ENCODE measurements around the gene CCDC8. TPM values are rescaled to one million over a fixed set of nuclear protein-coding genes. Genes with fewer than 3 reads are reported as not detected.

CCDC8 gene
- total RNA-seq, 2 experiments from 2014 or later = 0.08 TPM

DNA sequence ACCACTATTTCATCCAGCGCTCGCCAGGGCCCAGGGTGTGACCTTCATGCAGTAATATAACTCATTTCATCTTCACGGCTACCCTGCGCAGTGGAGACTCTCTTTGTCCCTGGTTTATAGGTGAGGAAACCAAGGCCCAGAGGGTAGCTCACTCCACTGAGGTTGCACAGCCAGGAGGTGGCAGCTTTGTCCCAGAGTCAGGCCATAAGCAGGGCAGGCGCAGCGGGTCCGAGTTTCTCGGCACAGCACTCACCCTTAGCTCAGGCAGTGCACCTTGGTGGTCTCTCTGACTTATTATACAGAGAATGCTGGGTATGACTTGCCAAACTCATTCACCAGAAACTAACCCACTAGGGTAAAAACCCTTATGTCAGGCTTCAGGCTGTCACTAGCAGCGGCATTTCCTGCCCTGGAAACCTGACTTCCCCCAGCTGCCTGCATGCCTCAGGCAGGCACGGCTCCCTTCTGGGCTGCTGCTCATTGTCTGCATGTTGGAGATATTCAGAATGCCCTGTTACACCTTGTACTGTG is 41.9 kb downstream of the CCDC8 start:
- Mint-ChIP-seq H3K9me3 (no peaks in the 10 kb centered on the region), H3K4me3 (no peak overlapping the region), H3K27ac (no peak overlapping the region), H3K4me1 (peaks cover 19% of the 10 kb centered on the region), H3K36me3 (peaks cover 2% of the 10 kb centered on the region), H3K27me3 (no peaks in the 10 kb centered on the region)
- DNase-seq = no peak

DNA sequence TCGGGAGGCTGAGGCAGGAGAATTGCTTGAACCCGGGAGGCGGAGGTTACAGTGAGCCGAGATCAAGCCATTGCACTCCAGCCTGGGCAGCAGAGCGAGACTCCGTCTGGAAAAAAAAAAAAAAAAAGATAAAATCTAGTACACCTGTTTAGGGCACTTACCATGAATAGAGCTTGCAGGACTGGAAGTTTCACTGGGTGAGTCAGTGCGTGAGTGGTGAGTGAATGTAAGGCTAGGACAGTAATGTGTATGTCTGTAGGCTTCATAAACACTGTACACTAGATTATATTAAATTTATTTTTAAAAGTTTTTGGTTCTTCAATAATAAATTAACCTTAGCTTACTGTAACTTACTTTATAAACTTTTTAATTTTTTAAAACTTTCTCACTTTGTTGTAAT is 43.5 kb downstream of the CCDC8 start:
- no peaks in the 10 kb centered on the region for H3K36me3 Mint-ChIP-seq
- H3K27me3 Mint-ChIP-seq = no peaks in the 10 kb centered on the region
- H3K4me3 Mint-ChIP-seq = no peak overlapping the region
- no peaks in the 10 kb centered on the region for H3K9me3 Mint-ChIP-seq
- no peak overlapping the region for H3K27ac Mint-ChIP-seq
- H3K4me1 Mint-ChIP-seq = peaks cover 20% of the 10 kb centered on the region
- no peak for DNase-seq

DNA sequence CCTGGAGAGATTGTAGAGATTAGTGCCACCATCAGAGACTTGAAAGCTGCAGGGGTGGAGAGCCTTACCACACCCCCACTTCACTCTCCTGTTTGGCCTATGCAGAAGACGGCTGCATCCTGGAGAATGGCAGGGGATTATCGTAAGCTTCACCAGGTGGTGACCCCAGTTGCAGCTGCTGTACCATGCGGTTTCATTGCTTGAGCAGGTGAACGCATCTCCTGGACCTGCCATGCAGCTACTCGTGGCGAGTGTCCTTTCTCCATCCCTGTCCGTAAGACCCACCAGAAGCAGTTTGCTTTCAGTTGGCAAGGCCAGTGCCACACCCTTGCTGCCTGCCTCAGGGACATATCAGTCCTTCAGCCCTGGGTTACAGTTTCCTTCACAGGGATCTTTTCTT is 45.2 kb downstream of the CCDC8 start:
- Mint-ChIP-seq H3K27ac (no peak overlapping the region), H3K9me3 (no peaks in the 10 kb centered on the region), H3K4me1 (peaks cover 25% of the 10 kb centered on the region), H3K4me3 (no peak overlapping the region), H3K27me3 (no peaks in the 10 kb centered on the region), H3K36me3 (peaks cover 8% of the 10 kb centered on the region)
- no peak for DNase-seq

DNA sequence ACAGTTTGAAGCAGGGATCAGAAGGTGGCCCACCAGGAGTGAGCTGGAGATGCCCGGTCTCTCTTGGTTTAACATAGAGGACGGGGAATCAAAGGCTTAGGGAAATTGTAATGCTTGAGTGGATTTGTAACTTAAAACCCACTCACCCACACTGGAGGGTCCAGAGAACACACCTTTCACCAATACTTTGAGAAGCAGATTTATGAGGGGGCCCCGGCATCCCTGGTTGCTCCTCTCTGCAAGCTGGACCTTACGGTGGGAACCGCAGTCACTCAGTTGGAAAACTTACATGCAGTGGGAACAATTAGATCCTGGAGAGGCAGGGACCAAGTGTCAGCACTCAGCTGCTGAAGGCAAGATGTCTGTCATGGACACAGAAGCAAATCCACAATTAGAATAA is 45.9 kb downstream of the CCDC8 start:
- H3K27me3 Mint-ChIP-seq = no peaks in the 10 kb centered on the region
- DNase-seq = no peak
- H3K4me1 Mint-ChIP-seq = peaks cover 25% of the 10 kb centered on the region
- H3K27ac Mint-ChIP-seq = no peak overlapping the region
- no peaks in the 10 kb centered on the region for H3K9me3 Mint-ChIP-seq
- H3K4me3 Mint-ChIP-seq = no peak overlapping the region
- peaks cover 8% of the 10 kb centered on the region for H3K36me3 Mint-ChIP-seq

DNA sequence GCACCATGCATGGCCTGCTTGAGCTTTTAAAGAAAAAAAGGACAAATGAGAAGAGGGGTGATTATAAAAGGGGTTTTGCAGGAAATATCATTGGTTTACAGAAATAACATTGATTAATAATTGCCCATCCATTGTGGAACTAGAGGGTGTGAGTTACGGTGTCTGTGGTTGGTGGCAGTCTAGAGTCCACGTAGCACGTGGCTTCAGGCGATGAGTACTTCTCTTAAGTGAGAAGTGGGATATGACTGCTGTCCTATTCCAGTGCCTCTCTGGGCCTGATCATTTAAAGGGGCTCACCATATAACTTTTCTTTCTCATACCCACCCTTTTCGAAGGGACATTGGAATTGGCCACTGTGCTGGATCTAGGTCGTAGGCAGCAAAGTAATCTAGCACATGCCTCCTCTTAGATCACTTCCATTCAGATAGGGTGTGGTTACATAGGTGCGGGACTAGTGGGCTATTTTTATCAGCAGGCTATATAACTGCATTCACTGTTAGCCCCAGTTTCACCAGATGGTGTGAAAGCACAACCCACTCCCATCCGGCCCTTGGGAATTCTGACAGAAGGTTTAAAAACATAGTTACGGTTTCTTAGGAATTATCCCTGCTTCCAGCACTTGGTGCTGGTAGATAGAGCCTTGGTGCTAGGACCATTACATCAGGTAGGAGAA is 46.6 kb downstream of the CCDC8 start:
- Mint-ChIP-seq H3K4me3 (no peak overlapping the region), H3K36me3 (peaks cover 10% of the 10 kb centered on the region), H3K9me3 (no peaks in the 10 kb centered on the region), H3K27me3 (no peaks in the 10 kb centered on the region), H3K27ac (no peak overlapping the region), H3K4me1 (peaks cover 28% of the 10 kb centered on the region)
- DNase-seq = no peak

DNA sequence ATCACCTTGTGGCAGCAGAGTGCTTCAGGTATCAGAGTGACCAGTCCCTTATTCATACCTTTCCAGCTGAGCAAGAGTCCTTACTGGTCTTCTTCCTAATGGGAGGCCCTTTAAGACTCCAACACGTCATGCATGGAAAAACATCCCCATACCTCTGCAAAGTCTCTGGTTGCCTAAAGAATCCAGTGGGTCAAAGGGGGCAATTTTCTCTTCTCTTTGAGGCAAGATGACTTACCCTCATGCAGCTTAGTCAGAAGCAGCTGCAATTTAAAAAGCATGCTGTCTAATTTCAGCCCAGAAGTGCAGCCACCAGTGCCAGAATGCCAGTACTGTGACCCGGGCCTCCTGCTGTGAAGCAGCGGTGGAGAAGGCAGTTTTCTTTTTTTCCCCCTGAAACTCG is 47.8 kb downstream of the CCDC8 start:
- H3K36me3 Mint-ChIP-seq = peaks cover 15% of the 10 kb centered on the region
- no peak for DNase-seq
- no peaks in the 10 kb centered on the region for H3K9me3 Mint-ChIP-seq
- H3K27me3 Mint-ChIP-seq = no peaks in the 10 kb centered on the region
- H3K4me1 Mint-ChIP-seq = peaks cover 24% of the 10 kb centered on the region
- H3K27ac Mint-ChIP-seq = no peak overlapping the region
- no peak overlapping the region for H3K4me3 Mint-ChIP-seq

DNA sequence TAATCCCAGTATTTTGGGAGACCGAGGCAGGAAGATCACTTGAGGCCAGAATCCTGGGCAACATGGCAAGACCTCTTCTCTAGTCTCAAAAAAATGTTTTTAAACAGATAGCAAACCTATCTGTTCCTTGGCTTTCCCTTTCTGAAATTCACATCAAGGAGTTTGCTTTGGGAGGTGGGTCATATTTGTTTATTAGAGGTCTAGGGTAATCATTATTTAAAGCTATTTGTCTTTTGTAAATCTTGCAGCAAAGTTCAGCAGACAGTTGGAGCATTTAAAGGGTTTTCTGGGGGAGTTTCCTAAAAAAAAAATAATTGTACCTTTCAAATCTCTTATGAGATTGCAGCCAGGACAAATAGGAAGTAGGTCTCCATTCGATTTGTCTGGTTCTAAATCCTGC is 49.0 kb downstream of the CCDC8 start:
- peaks cover 16% of the 10 kb centered on the region for H3K36me3 Mint-ChIP-seq
- H3K4me3 Mint-ChIP-seq = no peak overlapping the region
- H3K4me1 Mint-ChIP-seq = peaks cover 29% of the 10 kb centered on the region
- no peak overlapping the region for H3K27ac Mint-ChIP-seq
- H3K27me3 Mint-ChIP-seq = no peaks in the 10 kb centered on the region
- no peak for DNase-seq
- no peaks in the 10 kb centered on the region for H3K9me3 Mint-ChIP-seq

DNA sequence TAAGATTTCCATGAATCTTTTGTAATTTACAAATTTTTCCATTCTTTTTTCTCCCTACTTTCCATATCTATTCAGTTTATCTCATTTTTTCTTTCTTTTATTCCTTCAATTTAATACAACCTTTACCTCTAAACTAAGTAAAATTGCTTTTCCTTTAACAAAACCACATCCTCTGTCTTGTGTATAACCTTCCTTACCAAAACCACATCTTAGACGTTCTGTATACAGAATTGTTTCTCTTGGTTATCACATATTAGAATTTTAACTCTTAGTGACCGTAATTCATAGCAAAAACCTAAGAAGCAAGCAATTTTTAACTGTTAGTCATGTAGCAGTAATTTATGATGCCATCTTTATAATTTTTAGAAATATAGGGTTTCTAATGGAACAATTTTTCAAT is 51.4 kb downstream of the CCDC8 start:
- Mint-ChIP-seq H3K36me3 (peaks cover 23% of the 10 kb centered on the region), H3K9me3 (no peaks in the 10 kb centered on the region), H3K4me1 (peaks cover 36% of the 10 kb centered on the region), H3K4me3 (no peak overlapping the region), H3K27ac (peak overlapping the region; percentile 47), H3K27me3 (no peaks in the 10 kb centered on the region)
- no peak for DNase-seq

Other genes starting within 250 kb of the CCDC8 start
- not detected for gene IGFL1, start 183.8 kb downstream of the CCDC8 start, total RNA-seq
- not detected for gene HIF3A, start 116.5 kb downstream of the CCDC8 start, total RNA-seq
- gene PPP5C, start 66.5 kb downstream of the CCDC8 start, total RNA-seq = 100 to 1,000 TPM; 123 to 132 TPM
- not detected for gene PNMA8C, start 15.4 kb upstream of the CCDC8 start, total RNA-seq
- 1 to 10 TPM; 6.0 to 6.3 TPM for gene PNMA8A, start 58.0 kb upstream of the CCDC8 start, total RNA-seq
- gene PNMA8B, start 82.3 kb upstream of the CCDC8 start, total RNA-seq = under 1 TPM; 0.21 to 0.26 TPM
- 100 to 1,000 TPM; 567 TPM for gene CALM3, start 187.8 kb upstream of the CCDC8 start, total RNA-seq
- gene PTGIR, start 211.5 kb upstream of the CCDC8 start, total RNA-seq = 10 to 100 TPM; 43.9 to 46.7 TPM
- gene GNG8, start 222.6 kb upstream of the CCDC8 start, total RNA-seq = 10 to 100 TPM; 20.4 to 21.3 TPM
- 1 to 10 TPM; 3.7 to 3.9 TPM for gene DACT3, start 247.6 kb upstream of the CCDC8 start, total RNA-seq